HEK293 (cell line): ENCODE data around the gene KRTAP3-1.

Experiments
- CTCF ChIA-PET: fragments of 350-600 bp; formaldehyde crosslinking; extraction: SDS; loops from one replicate; lab custom pipeline; 2021; ENCODE audit warnings: antibody characterized with exemption; lab: Yijun Ruan, JAX
- POLR2A ChIA-PET: fragments of 300-600 bp; formaldehyde crosslinking; extraction: SDS; loops from one replicate; lab custom pipeline; 2020; ENCODE audit warnings: antibody characterized with exemption, inconsistent platforms; lab: Yijun Ruan, JAX
- H3K27ac ChIP-seq: fragments of 200-500 bp; sonication (Bioruptor generic); 2 replicates; pipeline ENCODE4 v1.5.1; 2014; ENCODE audit warnings: low read depth, low read length, control low read depth, inconsistent platforms; ENCODE audit errors: extremely low read depth
- H3K36me3 ChIP-seq, 2 experiments: fragments of 200-500 bp in 1 of 2; sonication (Bioruptor generic) in 1 of 2; 1 replicate in 1 of 2; 2 replicates in 1 of 2; pipeline ENCODE4 v1.5.1; 2014 to 2017; ENCODE audit warnings: inconsistent platforms in 2 of 2, low read length in 2 of 2; ENCODE audit not compliant: control insufficient read depth in 2 of 2, insufficient read depth in 1 of 2
- H3K4me1 ChIP-seq: fragments of 200-500 bp; sonication (Bioruptor generic); 2 replicates; pipeline ENCODE4 v1.5.1; 2014; ENCODE audit warnings: mild to moderate bottlenecking, low read length, inconsistent platforms; ENCODE audit not compliant: control insufficient read depth, insufficient read depth
- H3K4me3 ChIP-seq: 2 replicates; pipeline ENCODE4 v1.5.1; 2011; ENCODE audit warnings: low read depth, mild to moderate bottlenecking, control low read depth, low read length, moderate library complexity
- H3K9me3 ChIP-seq: fragments of 200-500 bp; sonication (Bioruptor generic); 2 replicates; pipeline ENCODE4 v1.5.1; 2014; ENCODE audit warnings: low read depth, low read length, inconsistent platforms; ENCODE audit not compliant: control insufficient read depth, insufficient read depth
- BCL11A ChIP-seq: fragments of 450-650 bp; formaldehyde crosslinking; IDR thresholded peaks from 2 replicates; pipeline ENCODE4 v1.5.1; 2016; ENCODE audit warnings: low read depth, missing biosample characterization, missing genetic modification characterization
- FEZF1 ChIP-seq: fragments of 450-650 bp; formaldehyde crosslinking; IDR thresholded peaks from 2 replicates; pipeline ENCODE4 v1.5.1; 2016; ENCODE audit warnings: missing biosample characterization, missing genetic modification characterization
- KLF8 ChIP-seq: fragments of 450-650 bp; formaldehyde crosslinking; IDR thresholded peaks from 2 replicates; pipeline ENCODE4 v1.5.1; 2016; ENCODE audit warnings: missing biosample characterization, missing genetic modification characterization
- OVOL3 ChIP-seq: fragments of 450-650 bp; formaldehyde crosslinking; IDR thresholded peaks from 2 replicates; pipeline ENCODE4 v1.5.1; 2016; ENCODE audit warnings: missing biosample characterization, missing genetic modification characterization
- PRDM4 ChIP-seq: fragments of 450-650 bp; formaldehyde crosslinking; IDR thresholded peaks from 2 replicates; pipeline ENCODE4 v1.5.1; 2017; ENCODE audit warnings: missing biosample characterization, missing genetic modification characterization
- PRDM6 ChIP-seq: fragments of 450-650 bp; formaldehyde crosslinking; IDR thresholded peaks from 2 replicates; pipeline ENCODE4 v1.5.1; 2017; ENCODE audit warnings: missing biosample characterization, missing genetic modification characterization
- SETDB1 ChIP-seq: IDR thresholded peaks from one replicate; pipeline ENCODE4 v1.6.1; 2017; ENCODE audit warnings: mild to moderate bottlenecking, low read length, moderate library complexity, mixed read lengths; ENCODE audit not compliant: insufficient read length
- ZBTB21 ChIP-seq: fragments of 450-650 bp; formaldehyde crosslinking; IDR thresholded peaks from 2 replicates; pipeline ENCODE4 v1.5.1; 2017; ENCODE audit warnings: missing biosample characterization, missing genetic modification characterization
- ZEB2 ChIP-seq: fragments of 450-650 bp; formaldehyde crosslinking; IDR thresholded peaks from 2 replicates; pipeline ENCODE4 v1.5.1; 2016; ENCODE audit warnings: missing biosample characterization, missing genetic modification characterization
- ZFP37 ChIP-seq: fragments of 450-650 bp; formaldehyde crosslinking; IDR thresholded peaks from 2 replicates; pipeline ENCODE4 v1.5.1; 2016; ENCODE audit warnings: missing biosample characterization, missing genetic modification characterization
- ZNF121 ChIP-seq: fragments of 450-650 bp; formaldehyde crosslinking; IDR thresholded peaks from 2 replicates; pipeline ENCODE4 v1.5.1; 2016; ENCODE audit warnings: missing biosample characterization, missing genetic modification characterization
- ZNF133 ChIP-seq: fragments of 450-650 bp; formaldehyde crosslinking; IDR thresholded peaks from 2 replicates; pipeline ENCODE4 v1.5.1; 2016; ENCODE audit warnings: missing biosample characterization, missing genetic modification characterization
- ZNF239 ChIP-seq: fragments of 450-650 bp; formaldehyde crosslinking; IDR thresholded peaks from 2 replicates; pipeline ENCODE4 v1.5.1; 2016; ENCODE audit warnings: missing biosample characterization, missing genetic modification characterization
- ZNF280C ChIP-seq: fragments of 450-650 bp; formaldehyde crosslinking; IDR thresholded peaks from 2 replicates; pipeline ENCODE4 v1.5.1; 2016; ENCODE audit warnings: missing biosample characterization, missing genetic modification characterization
- ZNF544 ChIP-seq: fragments of 450-650 bp; formaldehyde crosslinking; IDR thresholded peaks from 2 replicates; pipeline ENCODE4 v1.5.0; 2017; ENCODE audit warnings: missing biosample characterization, missing genetic modification characterization
- ZNF624 ChIP-seq: fragments of 450-650 bp; formaldehyde crosslinking; IDR thresholded peaks from 2 replicates; pipeline ENCODE4 v1.5.1; 2017; ENCODE audit warnings: missing biosample characterization, missing genetic modification characterization
- ZNF639 ChIP-seq: fragments of 450-650 bp; formaldehyde crosslinking; IDR thresholded peaks from 2 replicates; pipeline ENCODE4 v1.5.1; 2016; ENCODE audit warnings: missing biosample characterization, missing genetic modification characterization
- ZNF645 ChIP-seq: fragments of 450-650 bp; formaldehyde crosslinking; IDR thresholded peaks from 2 replicates; pipeline ENCODE4; 2016; ENCODE audit warnings: missing biosample characterization, missing genetic modification characterization
- ZNF670 ChIP-seq: fragments of 450-650 bp; formaldehyde crosslinking; IDR thresholded peaks from 2 replicates; pipeline ENCODE4 v1.5.1; 2016; ENCODE audit warnings: missing biosample characterization, missing genetic modification characterization, low read depth
- ZNF791 ChIP-seq: fragments of 450-650 bp; formaldehyde crosslinking; IDR thresholded peaks from 2 replicates; pipeline ENCODE4 v1.5.1; 2016; ENCODE audit warnings: missing biosample characterization, missing genetic modification characterization
- ZSCAN4 ChIP-seq: fragments of 450-650 bp; formaldehyde crosslinking; IDR thresholded peaks from 2 replicates; pipeline ENCODE4 v1.5.1; 2017; ENCODE audit warnings: missing biosample characterization, missing genetic modification characterization

KRTAP3-1 gene

GRCh38 chr17:41013606-41014005 lies 4.7 kb upstream of the KRTAP3-1 start (continued):
- TF ChIP-seq ZEB2 (tag by site-specific recombination) (peak; percentile 75), ZBTB21 (tag by site-specific recombination) (peak; percentile 47; the same call in 1 of the 2 replicates), ZNF280C (no peak), ZNF121 (no peak), KLF8 (tag by site-specific recombination) (no peak), BCL11A (no peak), ZNF639 (tag by site-specific recombination) (no peak), OVOL3 (no peak), ZSCAN4 (tag by site-specific recombination) (no peak), PRDM4 (tag by site-specific recombination) (no peak), FEZF1 (tag by site-specific recombination) (no peak), ZNF791 (tag by site-specific recombination) (no peak), ZNF624 (tag by site-specific recombination) (no peak), ZNF133 (tag by site-specific recombination) (no peak), PRDM6 (peak; percentile 82), ZNF670 (tag by site-specific recombination) (no peak), ZNF544 (tag by site-specific recombination) (no peak), ZFP37 (tag by site-specific recombination) (peak; percentile 76; the same call in 1 of the 2 replicates), SETDB1 (no peak), ZNF239 (tag by site-specific recombination) (no peak)

- Histone ChIP-seq H3K9me3 (no peaks in the 10 kb centered on the region), H3K36me3 (no peaks in the 10 kb centered on the region), H3K4me1 (no peaks in the 10 kb centered on the region), H3K27ac (no peak overlapping the region), H3K4me3 (no peak overlapping the region)
- ChIA-PET CTCF (interaction anchor here (0.6 to 1.2 kb wide), 2 partner anchors 317 to 394 kb away, joined by 4 read pairs; no protein-coding TSS in a partner anchor), POLR2A (no interaction called here)
- TF ChIP-seq ZNF670 (tag by site-specific recombination) (no peak), ZNF645 (tag by site-specific recombination) (no peak)
Measured at GRCh38 chr17:41013181-41013580, 4.3 kb upstream of the KRTAP3-1 start.
